Endothelial cell (in vitro differentiated cells): ENCODE results near the gene ALPI. TPM values are rescaled to one million over a fixed set of nuclear protein-coding genes. Genes with fewer than 3 reads are reported as not detected.

Source experiments
- DNase-seq: peaks from one replicate; pipeline ENCODE4 v3.0.0; 2021; ENCODE audit warnings: low spot score
- H3K27ac Mint-ChIP-seq: one replicate; pipeline ENCODE4 v1.8.0; 2021; ENCODE audit warnings: mixed read lengths, inconsistent platforms; ENCODE audit not compliant: unreplicated experiment
- H3K27me3 Mint-ChIP-seq: one replicate; pipeline ENCODE4 v1.8.0; 2021; ENCODE audit warnings: mild to moderate bottlenecking, moderate library complexity, mixed read lengths, inconsistent platforms; ENCODE audit not compliant: unreplicated experiment
- H3K36me3 Mint-ChIP-seq: one replicate; pipeline ENCODE4 v1.8.0; 2021; ENCODE audit warnings: mild to moderate bottlenecking, low read depth, mixed read lengths, inconsistent platforms; ENCODE audit not compliant: unreplicated experiment
- H3K4me1 Mint-ChIP-seq: one replicate; pipeline ENCODE4 v1.8.0; 2021; ENCODE audit warnings: mild to moderate bottlenecking, mixed read lengths, inconsistent platforms; ENCODE audit not compliant: unreplicated experiment
- H3K4me3 Mint-ChIP-seq: one replicate; pipeline ENCODE4 v1.8.0; 2021; ENCODE audit warnings: mild to moderate bottlenecking, mixed read lengths, inconsistent platforms; ENCODE audit not compliant: unreplicated experiment
- H3K9me3 Mint-ChIP-seq: one replicate; pipeline ENCODE4 v1.8.0; 2021; ENCODE audit warnings: mixed read lengths, inconsistent platforms; ENCODE audit not compliant: unreplicated experiment
- total RNA-seq: library from RNA; stranded (reverse); fragmentation: NEBNext Ultra II Directional; extraction: Animal tissue kit (Norgen Biotek cat#: 25700); gene quantifications from one replicate; pipeline ENCODE4 v1.2.1, GENCODE V29; 2021; ENCODE audit not compliant: unreplicated experiment
- TF ChIP-seq, protein P1 (sequence below): fragments of 200-600 bp; sonication (generic); IDR thresholded peaks from one replicate; pipeline ENCODE4 v1.5.0; 2021; ENCODE audit warnings: antibody characterized with exemption; ENCODE audit not compliant: unreplicated experiment

The ALPI gene
- total RNA-seq, 1 donor from 2014 or later, result not detected

DNA sequence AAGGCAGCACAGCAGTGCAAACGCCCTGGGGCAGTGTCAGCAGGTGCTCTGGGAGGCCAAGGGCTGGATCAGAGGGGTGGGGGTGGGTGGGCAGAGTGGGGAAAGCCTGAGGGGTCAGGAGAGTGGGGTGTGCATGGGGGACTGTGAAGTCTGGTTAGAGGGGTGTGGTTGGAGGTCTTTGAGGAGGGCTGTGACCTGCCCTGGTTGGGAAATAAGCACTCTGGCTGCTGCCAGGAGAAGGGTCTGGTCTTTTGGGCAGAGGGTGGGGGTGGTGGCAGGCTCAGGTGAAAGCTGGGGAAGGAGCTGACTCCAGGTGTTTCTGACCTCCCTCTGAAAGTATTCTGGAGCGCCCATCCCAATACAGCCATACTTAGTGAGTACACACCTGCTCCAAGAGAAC is 4.2 kb downstream of the ALPI start:
- TF ChIP-seq, protein P1, sequence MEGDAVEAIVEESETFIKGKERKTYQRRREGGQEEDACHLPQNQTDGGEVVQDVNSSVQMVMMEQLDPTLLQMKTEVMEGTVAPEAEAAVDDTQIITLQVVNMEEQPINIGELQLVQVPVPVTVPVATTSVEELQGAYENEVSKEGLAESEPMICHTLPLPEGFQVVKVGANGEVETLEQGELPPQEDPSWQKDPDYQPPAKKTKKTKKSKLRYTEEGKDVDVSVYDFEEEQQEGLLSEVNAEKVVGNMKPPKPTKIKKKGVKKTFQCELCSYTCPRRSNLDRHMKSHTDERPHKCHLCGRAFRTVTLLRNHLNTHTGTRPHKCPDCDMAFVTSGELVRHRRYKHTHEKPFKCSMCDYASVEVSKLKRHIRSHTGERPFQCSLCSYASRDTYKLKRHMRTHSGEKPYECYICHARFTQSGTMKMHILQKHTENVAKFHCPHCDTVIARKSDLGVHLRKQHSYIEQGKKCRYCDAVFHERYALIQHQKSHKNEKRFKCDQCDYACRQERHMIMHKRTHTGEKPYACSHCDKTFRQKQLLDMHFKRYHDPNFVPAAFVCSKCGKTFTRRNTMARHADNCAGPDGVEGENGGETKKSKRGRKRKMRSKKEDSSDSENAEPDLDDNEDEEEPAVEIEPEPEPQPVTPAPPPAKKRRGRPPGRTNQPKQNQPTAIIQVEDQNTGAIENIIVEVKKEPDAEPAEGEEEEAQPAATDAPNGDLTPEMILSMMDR, result no peak
- H3K9me3 Mint-ChIP-seq, result no peaks in the 10 kb centered on the region
- no peaks in the 10 kb centered on the region for H3K36me3 Mint-ChIP-seq
- no peak overlapping the region for H3K4me3 Mint-ChIP-seq
- H3K27ac Mint-ChIP-seq, result no peak overlapping the region
- no peak for DNase-seq
- H3K4me1 Mint-ChIP-seq, result no peaks in the 10 kb centered on the region
- peaks cover 2% of the 10 kb centered on the region for H3K27me3 Mint-ChIP-seq

DNA sequence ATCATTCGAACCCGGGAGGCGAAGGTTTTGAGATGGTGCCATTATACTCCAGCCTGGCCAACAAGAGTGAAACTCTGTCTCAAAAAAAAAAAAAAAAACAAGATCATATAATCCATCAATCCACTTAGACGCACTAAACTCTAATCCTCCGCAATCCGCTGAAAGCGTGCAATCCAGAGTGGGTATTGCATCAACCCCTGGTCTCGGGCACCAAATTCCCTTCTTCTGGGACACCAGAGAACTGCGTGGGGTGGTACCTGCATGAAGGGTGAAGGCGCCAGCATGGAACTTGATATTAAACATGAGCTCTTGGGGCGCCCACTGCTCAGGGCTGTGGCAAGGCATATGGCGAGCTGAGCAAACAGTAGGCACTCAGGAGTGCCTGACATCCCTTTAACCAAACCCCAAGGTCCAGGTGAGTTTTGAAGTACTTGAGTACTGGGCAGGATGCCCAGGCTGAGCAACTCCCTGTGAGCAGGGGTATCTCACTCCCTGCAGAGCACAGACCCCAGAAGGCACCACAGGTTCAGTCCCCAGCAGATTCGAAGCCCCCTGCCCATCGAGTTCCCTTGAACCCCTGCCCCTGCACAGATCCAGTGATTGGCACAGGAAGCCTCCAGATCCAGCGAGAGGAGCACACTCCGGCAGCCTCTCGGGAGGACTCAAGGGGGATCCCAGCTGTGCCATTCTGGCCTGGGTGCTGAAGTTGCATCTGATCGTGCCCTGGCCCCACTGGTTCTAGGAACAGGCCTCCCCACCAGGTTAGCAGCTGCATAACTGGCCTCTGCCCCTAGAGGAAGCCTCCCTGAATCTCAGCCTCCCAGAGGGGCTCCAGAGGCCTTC is 8.0 kb downstream of the ALPI start:
- H3K4me3 Mint-ChIP-seq, result no peak overlapping the region
- no peaks in the 10 kb centered on the region for H3K9me3 Mint-ChIP-seq
- no peak for DNase-seq
- H3K36me3 Mint-ChIP-seq, result no peaks in the 10 kb centered on the region
- H3K27ac Mint-ChIP-seq, result no peak overlapping the region
- TF ChIP-seq, protein P1, result no peak
- no peaks in the 10 kb centered on the region for H3K27me3 Mint-ChIP-seq
- H3K4me1 Mint-ChIP-seq, result no peaks in the 10 kb centered on the region

DNA sequence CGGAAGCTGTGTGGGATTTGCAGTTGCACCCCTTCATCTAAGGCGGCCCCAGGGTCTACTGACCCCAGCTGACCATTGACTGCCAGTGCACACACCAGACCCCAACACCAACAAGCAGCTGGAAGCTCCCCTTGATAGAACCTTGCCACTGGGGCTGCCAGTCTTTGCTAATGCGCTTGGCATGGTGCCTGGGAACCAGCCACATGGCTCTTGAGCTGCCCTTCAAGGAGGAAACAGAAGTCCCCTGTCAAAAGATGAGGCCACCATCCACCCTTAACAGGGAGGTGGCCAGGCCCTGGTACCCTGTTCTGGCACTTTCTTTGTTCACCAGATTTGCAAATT is 8.6 kb downstream of the ALPI start:
- no peaks in the 10 kb centered on the region for H3K36me3 Mint-ChIP-seq
- H3K4me3 Mint-ChIP-seq, result no peak overlapping the region
- TF ChIP-seq, protein P1, result no peak
- no peaks in the 10 kb centered on the region for H3K9me3 Mint-ChIP-seq
- H3K27me3 Mint-ChIP-seq, result no peaks in the 10 kb centered on the region
- no peak for DNase-seq
- no peaks in the 10 kb centered on the region for H3K4me1 Mint-ChIP-seq
- H3K27ac Mint-ChIP-seq, result no peak overlapping the region

DNA sequence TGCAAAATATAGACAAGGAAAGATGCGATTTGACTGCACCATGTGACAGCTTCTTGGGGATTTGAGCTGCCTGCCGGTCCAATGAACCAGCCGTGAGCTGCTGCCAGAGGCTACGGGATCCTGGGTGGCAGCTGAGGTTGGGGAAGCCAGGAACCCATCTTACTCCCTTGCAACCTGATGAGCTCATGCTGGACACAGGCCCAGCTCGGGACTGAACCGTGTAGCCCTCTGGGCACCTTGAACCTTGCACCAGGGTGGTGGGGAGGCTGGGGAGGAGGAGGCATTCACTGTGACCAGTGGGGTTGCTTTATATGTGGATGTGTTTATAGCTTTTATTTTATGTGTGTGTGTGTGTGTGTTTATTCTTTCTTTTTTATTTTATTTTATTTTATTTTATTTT is 9.1 kb downstream of the ALPI start:
- TF ChIP-seq, protein P1, result no peak
- H3K36me3 Mint-ChIP-seq, result no peaks in the 10 kb centered on the region
- H3K4me3 Mint-ChIP-seq, result no peak overlapping the region
- H3K4me1 Mint-ChIP-seq, result no peaks in the 10 kb centered on the region
- no peaks in the 10 kb centered on the region for H3K9me3 Mint-ChIP-seq
- DNase-seq, result no peak
- H3K27ac Mint-ChIP-seq, result no peak overlapping the region
- H3K27me3 Mint-ChIP-seq, result no peaks in the 10 kb centered on the region

DNA sequence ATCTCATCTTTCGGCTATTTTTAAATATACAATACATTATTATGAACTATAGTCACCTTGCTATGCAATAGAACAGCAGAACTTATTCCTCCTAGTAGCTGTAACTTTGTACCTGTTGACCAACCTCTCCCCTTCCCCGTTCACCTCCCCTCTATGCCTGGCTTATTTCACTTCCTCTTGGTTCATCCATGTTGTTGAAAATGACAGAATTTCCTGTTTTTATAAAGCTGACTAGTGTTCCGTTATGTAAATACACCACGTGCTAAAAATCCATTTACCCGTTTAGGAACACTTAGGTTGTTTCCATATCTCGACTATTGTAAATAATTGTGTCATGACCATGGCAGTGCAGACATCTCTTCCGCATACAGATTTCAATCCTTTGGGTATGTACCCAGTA is 10.3 kb downstream of the ALPI start:
- no peak for DNase-seq
- Mint-ChIP-seq H3K27ac (no peak overlapping the region), H3K36me3 (no peaks in the 10 kb centered on the region), H3K9me3 (no peaks in the 10 kb centered on the region), H3K4me3 (no peak overlapping the region), H3K27me3 (no peaks in the 10 kb centered on the region), H3K4me1 (no peaks in the 10 kb centered on the region)
- TF ChIP-seq, protein P1, result no peak
